Smooth muscle cell (in vitro differentiated cells): ENCODE results near the gene DOK7. TPM values are rescaled to one million over a fixed set of nuclear protein-coding genes. Genes with fewer than 3 reads are reported as not detected.

Experiments
- DNase-seq: peaks from one replicate; lab custom pipeline; 2025; ENCODE audit not compliant: unreplicated experiment; lab: John Stamatoyannopoulos, UW
- H2AFZ ChIP-seq: fragments of 200-600 bp; sonication (generic); 2 replicates; pipeline ENCODE4 v1.6.0; 2016; ENCODE audit warnings: antibody characterized with exemption, low read depth, mild to moderate bottlenecking
- H3F3A ChIP-seq: fragments of 200-600 bp; sonication (generic); 2 replicates; pipeline ENCODE4 v1.6.0; 2017; ENCODE audit warnings: antibody characterized with exemption, low read depth
- H3K27ac ChIP-seq: fragments of 200-600 bp; sonication (generic); 2 replicates; pipeline ENCODE4 v1.5.1; 2016; ENCODE audit warnings: low read depth, mild to moderate bottlenecking
- H3K27me3 ChIP-seq: fragments of 200-600 bp; sonication (generic); 2 replicates; pipeline ENCODE4 v1.6.1; 2016; ENCODE audit warnings: low read depth, mild to moderate bottlenecking
- H3K36me3 ChIP-seq: fragments of 200-600 bp; sonication (generic); 2 replicates; pipeline ENCODE4 v1.5.1; 2016; ENCODE audit warnings: low read depth
- H3K4me1 ChIP-seq: fragments of 200-600 bp; sonication (generic); 2 replicates; pipeline ENCODE4 v1.5.1; 2016; ENCODE audit warnings: low read depth
- H3K4me2 ChIP-seq: fragments of 200-600 bp; sonication (generic); 2 replicates; pipeline ENCODE4 v1.6.0; 2016; ENCODE audit warnings: mild to moderate bottlenecking
- H3K4me3 ChIP-seq: fragments of 200-600 bp; sonication (generic); 2 replicates; pipeline ENCODE4 v1.5.1; 2016; ENCODE audit warnings: mild to moderate bottlenecking
- H3K79me2 ChIP-seq: fragments of 200-600 bp; sonication (generic); 2 replicates; pipeline ENCODE4 v1.6.0; 2016; ENCODE audit warnings: low read depth, mild to moderate bottlenecking
- H3K9ac ChIP-seq: fragments of 200-600 bp; sonication (generic); 2 replicates; pipeline ENCODE4 v1.6.0; 2016; ENCODE audit warnings: low read depth
- H3K9me3 ChIP-seq: fragments of 200-600 bp; sonication (generic); replicated peaks from 2 replicates; pipeline ENCODE4 v1.5.1; 2016; ENCODE audit warnings: low read depth
- H4K20me1 ChIP-seq: fragments of 200-600 bp; sonication (generic); 2 replicates; pipeline ENCODE4 v1.6.0; 2016; ENCODE audit warnings: low read depth
- CTCF ChIP-seq: fragments of 200-600 bp; sonication (generic); IDR thresholded peaks from 2 replicates; pipeline ENCODE4 v1.5.1; 2017; ENCODE audit warnings: borderline replicate concordance, mild to moderate bottlenecking, antibody characterized with exemption; ENCODE audit not compliant: insufficient read depth, poor library complexity, severe bottlenecking
- WGBS: methylation state at CpG from one replicate; pipeline ENCODE4 v1.1.7; 2016; ENCODE audit warnings: low lambda C conversion rate; 5-methylcytosine and 5-hydroxymethylcytosine counted together
- polyA plus RNA-seq: library from polyadenylated mRNA; unstranded; fragments of >200 nt; fragmentation: Nextera tagmentation; extraction: Ambion mirVana; gene quantifications from 2 replicates; pipeline ENCODE4 v1.2.1, GENCODE V29; 2016
- total RNA-seq: library from RNA; depleted of rRNA; stranded (reverse); fragments of >200 nt; gene quantifications from 2 replicates; pipeline ENCODE4 v1.2.3, GENCODE V29; 2014

DOK7 gene
- total and polyA plus RNA-seq, 2 experiments from 2014 or later: not detected

DNA sequence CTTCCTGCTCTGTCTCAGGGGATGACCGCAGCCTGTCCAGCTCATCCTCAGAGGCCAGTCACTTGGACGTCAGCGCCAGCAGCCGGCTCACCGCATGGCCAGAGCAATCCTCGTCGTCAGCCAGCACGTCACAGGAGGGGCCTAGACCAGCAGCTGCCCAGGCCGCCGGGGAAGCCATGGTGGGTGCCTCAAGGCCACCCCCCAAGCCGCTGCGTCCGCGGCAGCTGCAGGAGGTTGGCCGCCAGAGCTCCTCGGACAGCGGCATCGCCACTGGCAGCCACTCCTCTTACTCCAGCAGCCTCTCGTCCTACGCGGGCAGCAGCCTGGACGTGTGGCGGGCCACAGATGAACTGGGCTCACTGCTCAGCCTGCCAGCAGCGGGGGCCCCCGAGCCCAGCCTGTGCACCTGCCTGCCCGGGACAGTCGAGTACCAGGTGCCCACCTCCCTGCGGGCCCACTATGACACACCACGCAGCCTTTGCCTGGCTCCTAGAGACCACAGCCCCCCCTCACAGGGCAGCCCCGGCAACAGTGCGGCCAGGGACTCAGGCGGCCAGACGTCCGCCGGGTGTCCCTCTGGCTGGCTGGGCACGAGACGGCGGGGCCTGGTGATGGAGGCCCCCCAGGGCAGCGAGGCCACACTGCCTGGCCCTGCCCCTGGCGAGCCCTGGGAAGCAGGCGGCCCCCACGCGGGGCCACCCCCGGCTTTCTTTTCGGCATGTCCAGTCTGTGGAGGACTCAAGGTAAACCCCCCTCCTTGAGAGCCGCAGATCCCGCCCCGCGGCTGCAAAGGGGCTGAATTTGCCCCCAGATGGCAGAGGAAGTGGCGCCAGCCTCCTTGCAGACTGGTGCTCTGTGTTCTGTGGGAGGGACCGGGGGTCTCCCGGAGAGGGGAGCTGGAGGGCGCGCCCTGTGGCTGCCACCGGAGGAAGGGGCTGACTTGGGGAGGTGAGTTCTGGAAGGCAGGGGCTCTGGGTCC lies 29.9 kb downstream of the DOK7 start:
- peaks cover 17% of the 10 kb centered on the region for H3K4me1 ChIP-seq
- H3F3A ChIP-seq: no peaks in the 10 kb centered on the region
- H2AFZ ChIP-seq: no peak overlapping the region
- TF ChIP-seq CTCF: no peak
- peaks cover 20% of the 10 kb centered on the region for H4K20me1 ChIP-seq
- H3K36me3 ChIP-seq: no peaks in the 10 kb centered on the region
- no peak overlapping the region for H3K4me2 ChIP-seq
- H3K27me3 ChIP-seq: no peaks in the 10 kb centered on the region
- H3K27ac ChIP-seq: no peak overlapping the region
- H3K79me2 ChIP-seq: no peaks in the 10 kb centered on the region
- 94% methylated on average over 51 of the region's 55 CpGs for WGBS
- no peak overlapping the region for H3K9ac ChIP-seq
- H3K4me3 ChIP-seq: no peak overlapping the region
- no peak for DNase-seq
- H3K9me3 ChIP-seq: no peaks in the 10 kb centered on the region

GRCh38 chr4:3493720-3494461 lies 30.8 kb downstream of the DOK7 start:
- Histone ChIP-seq H3K4me3 (no peak overlapping the region), H4K20me1 (peaks cover 29% of the 10 kb centered on the region), H3K4me2 (no peak overlapping the region), H3F3A (no peaks in the 10 kb centered on the region), H2AFZ (no peak overlapping the region), H3K4me1 (peaks cover 17% of the 10 kb centered on the region), H3K36me3 (no peaks in the 10 kb centered on the region), H3K27me3 (no peaks in the 10 kb centered on the region), H3K79me2 (no peaks in the 10 kb centered on the region), H3K9me3 (no peaks in the 10 kb centered on the region), H3K9ac (no peak overlapping the region), H3K27ac (no peak overlapping the region)
- no peak for TF ChIP-seq CTCF
- DNase-seq: no peak
- 83% methylated on average over 18 of the region's 20 CpGs for WGBS

GRCh38 chr4:3494462-3494871 lies 31.4 kb downstream of the DOK7 start:
- WGBS: 49% methylated on average over 15 of the region's 15 CpGs
- Histone ChIP-seq H3K27ac (no peak overlapping the region), H3K27me3 (no peaks in the 10 kb centered on the region), H3K4me1 (peaks cover 17% of the 10 kb centered on the region), H3K79me2 (no peaks in the 10 kb centered on the region), H4K20me1 (peaks cover 34% of the 10 kb centered on the region), H3K36me3 (no peaks in the 10 kb centered on the region), H3F3A (no peaks in the 10 kb centered on the region), H2AFZ (no peak overlapping the region), H3K9ac (no peak overlapping the region), H3K4me3 (no peak overlapping the region), H3K4me2 (no peak overlapping the region), H3K9me3 (no peaks in the 10 kb centered on the region)
- no peak for TF ChIP-seq CTCF
- no peak for DNase-seq
